HCT116 (cell line): ENCODE data around the gene SERPINB13.

Source experiments
- CTCF ChIP-seq, 3 experiments: fragments of 200-600 bp in 1 of 3; sonication (generic) in 1 of 3; IDR thresholded peaks in 2 of 3; conservative IDR thresholded peaks in 1 of 3; 2 replicates each; pipeline ENCODE4 v1.5.1; 2012 to 2017; ENCODE audit warnings: low read depth in 2 of 3, low read length in 2 of 3, antibody characterized with exemption in 1 of 3, borderline replicate concordance in 1 of 3, control low read depth in 1 of 3, mild to moderate bottlenecking in 1 of 3, mixed read lengths in 1 of 3, mixed run types in 1 of 3, moderate library complexity in 1 of 3; ENCODE audit not compliant: insufficient read depth in 1 of 3
- EGR1 ChIP-seq: IDR thresholded peaks from 2 replicates; pipeline ENCODE4 v1.6.1; 2012; ENCODE audit warnings: low read depth
- EZH2 ChIP-seq: fragments of 200-600 bp; sonication (generic); IDR thresholded peaks from 2 replicates; pipeline ENCODE4 v1.6.1; 2017; ENCODE audit warnings: antibody characterized with exemption, mixed run types
- POLR2A ChIP-seq: IDR thresholded peaks from 2 replicates; pipeline ENCODE4 v1.7.0; 2011; ENCODE audit warnings: borderline replicate concordance; ENCODE audit not compliant: insufficient read depth, insufficient read length; ENCODE audit errors: extremely low read depth
- POLR2AphosphoS5 ChIP-seq: IDR thresholded peaks from 2 replicates; pipeline ENCODE4 v1.6.1; 2011; ENCODE audit warnings: mild to moderate bottlenecking, low read depth, low read length, moderate library complexity
- RAD21 ChIP-seq: IDR thresholded peaks from 2 replicates; pipeline ENCODE4 v1.6.1; 2012; ENCODE audit warnings: low read depth, mild to moderate bottlenecking
- SIN3A ChIP-seq: IDR thresholded peaks from 2 replicates; pipeline ENCODE4 v1.6.1; 2012; ENCODE audit warnings: low read depth
- ZNF274 ChIP-seq: fragments of 200-500 bp; sonication (Bioruptor generic); IDR thresholded peaks from 2 replicates; pipeline ENCODE4 v1.6.1; 2014; ENCODE audit warnings: mild to moderate bottlenecking, low read depth, low read length, inconsistent platforms

- TF ChIP-seq CTCF (IDR thresholded peaks at IDR 0.05 in 2 of 3, conservative IDR thresholded peaks at IDR 0.05 in 1 of 3; ENCODE audit: borderline replicate concordance in 1 of 3, insufficient read depth in 1 of 3, low read depth in 2 of 3, low read length in 2 of 3) (no peak), EGR1 (no peak), ZNF274 (no peak), POLR2A (no peak), POLR2AphosphoS5 (no peak), RAD21 (no peak), SIN3A (no peak), EZH2 (no peak)
Observed at GRCh38 chr18:63552581-63552980, 34.6 kb upstream of the SERPINB13 start.
